Neural cell (in vitro differentiated cells): ENCODE measurements around the gene TAF3.

Experiments
- CTCF ChIP-seq: fragments of 450-650 bp; IDR thresholded peaks from 2 replicates; pipeline ENCODE4 v1.5.1; 2014; ENCODE audit warnings: antibody characterized with exemption, mild to moderate bottlenecking, moderate library complexity; ENCODE audit not compliant: poor library complexity, severe bottlenecking
- POLR2AphosphoS5 ChIP-seq: IDR thresholded peaks from 2 replicates; pipeline ENCODE4 v1.6.1; 2012
- REST ChIP-seq: IDR thresholded peaks from 2 replicates; pipeline ENCODE4 v1.6.1; 2012; ENCODE audit warnings: borderline replicate concordance

- no peak for TF ChIP-seq CTCF
- no peak for TF ChIP-seq POLR2AphosphoS5
- TF ChIP-seq REST, result no peak
These were observed 114.2 kb downstream of the TAF3 start for GRCh38 chr10:7932301-7933036.
